Progenitor cell of endocrine pancreas (in vitro differentiated cells): ENCODE measurements around the gene NRXN3. TPM values are rescaled to one million over a fixed set of nuclear protein-coding genes. Genes with fewer than 3 reads are reported as not detected.
"Not testable (repeated sequence)": the region's sequence is repeated elsewhere in the genome, so short reads cannot be mapped to it uniquely, and the experiment has no call there.

Experiments
- DNase-seq: peaks from one replicate; pipeline ENCODE4 v3.0.0; 2021; ENCODE audit warnings: low spot score; ENCODE audit not compliant: unreplicated experiment
- H3K27ac Mint-ChIP-seq: 2 replicates; pipeline ENCODE4 v1.8.0; 2021; ENCODE audit warnings: mild to moderate bottlenecking, moderate library complexity, mixed read lengths
- H3K27me3 Mint-ChIP-seq: 2 replicates; pipeline ENCODE4 v1.8.0; 2021; ENCODE audit warnings: mixed read lengths
- H3K36me3 Mint-ChIP-seq: 2 replicates; pipeline ENCODE4 v1.8.0; 2022; ENCODE audit warnings: mixed read lengths; ENCODE audit not compliant: insufficient read depth
- H3K4me1 Mint-ChIP-seq: 2 replicates; pipeline ENCODE4 v1.8.0; 2021; ENCODE audit warnings: low read depth, mixed read lengths
- H3K4me3 Mint-ChIP-seq: 2 replicates; pipeline ENCODE4 v1.8.0; 2021; ENCODE audit warnings: low read depth, mild to moderate bottlenecking, moderate library complexity, mixed read lengths
- H3K9me3 Mint-ChIP-seq: 2 replicates; pipeline ENCODE4 v1.8.0; 2021; ENCODE audit warnings: low read depth, mixed read lengths
- total RNA-seq: library from RNA; stranded (reverse); gene quantifications from 2 replicates; pipeline ENCODE4 v1.2.1, GENCODE V29; 2021
- TF ChIP-seq, protein P1 (sequence below): fragments of 200-600 bp; sonication (generic); IDR thresholded peaks from one replicate; pipeline ENCODE4 v1.5.0; 2021; ENCODE audit warnings: antibody characterized with exemption, mild to moderate bottlenecking; ENCODE audit not compliant: unreplicated experiment

The NRXN3 gene
- total RNA-seq, 1 donor from 2014 or later: 22.1 TPM

DNA sequence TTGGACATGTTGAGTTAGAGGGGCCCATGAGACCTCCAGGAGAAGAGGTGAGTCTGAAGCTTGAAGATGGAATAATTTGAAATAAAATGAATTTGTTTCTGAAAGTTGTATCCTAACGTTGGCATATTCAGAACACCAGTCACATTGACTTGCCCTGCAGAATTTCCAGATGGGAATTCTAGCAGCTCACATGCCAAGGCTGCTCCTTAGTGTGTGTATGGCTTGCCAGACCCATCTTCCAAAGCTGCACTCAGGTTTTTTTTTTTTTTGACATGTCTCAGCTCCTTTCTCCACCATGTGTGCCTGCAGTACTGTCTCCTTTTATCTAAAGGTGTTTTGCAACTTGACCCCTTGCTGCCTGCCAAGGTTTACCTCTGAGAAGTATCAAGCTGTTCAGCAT lies 261.9 kb downstream of the NRXN3 start:
- Mint-ChIP-seq H3K4me1 (no peaks in the 10 kb centered on the region), H3K4me3 (no peak overlapping the region), H3K9me3 (no peaks in the 10 kb centered on the region), H3K36me3 (no peaks in the 10 kb centered on the region), H3K27ac (no peak overlapping the region), H3K27me3 (no peaks in the 10 kb centered on the region)
- no peak for DNase-seq
- TF ChIP-seq, protein P1, sequence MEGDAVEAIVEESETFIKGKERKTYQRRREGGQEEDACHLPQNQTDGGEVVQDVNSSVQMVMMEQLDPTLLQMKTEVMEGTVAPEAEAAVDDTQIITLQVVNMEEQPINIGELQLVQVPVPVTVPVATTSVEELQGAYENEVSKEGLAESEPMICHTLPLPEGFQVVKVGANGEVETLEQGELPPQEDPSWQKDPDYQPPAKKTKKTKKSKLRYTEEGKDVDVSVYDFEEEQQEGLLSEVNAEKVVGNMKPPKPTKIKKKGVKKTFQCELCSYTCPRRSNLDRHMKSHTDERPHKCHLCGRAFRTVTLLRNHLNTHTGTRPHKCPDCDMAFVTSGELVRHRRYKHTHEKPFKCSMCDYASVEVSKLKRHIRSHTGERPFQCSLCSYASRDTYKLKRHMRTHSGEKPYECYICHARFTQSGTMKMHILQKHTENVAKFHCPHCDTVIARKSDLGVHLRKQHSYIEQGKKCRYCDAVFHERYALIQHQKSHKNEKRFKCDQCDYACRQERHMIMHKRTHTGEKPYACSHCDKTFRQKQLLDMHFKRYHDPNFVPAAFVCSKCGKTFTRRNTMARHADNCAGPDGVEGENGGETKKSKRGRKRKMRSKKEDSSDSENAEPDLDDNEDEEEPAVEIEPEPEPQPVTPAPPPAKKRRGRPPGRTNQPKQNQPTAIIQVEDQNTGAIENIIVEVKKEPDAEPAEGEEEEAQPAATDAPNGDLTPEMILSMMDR: no peak

- H3K27me3 Mint-ChIP-seq: peaks cover 15% of the 10 kb centered on the region
- not testable (repeated sequence) for H3K36me3 Mint-ChIP-seq, H3K9me3 Mint-ChIP-seq, DNase-seq, H3K4me1 Mint-ChIP-seq, H3K4me3 Mint-ChIP-seq, H3K27ac Mint-ChIP-seq
These were observed 267.3 kb downstream of the NRXN3 start for GRCh38 chr14:78437448-78437847.

- DNase-seq: no peak
- H3K4me1 Mint-ChIP-seq: no peaks in the 10 kb centered on the region
- peaks cover 15% of the 10 kb centered on the region for H3K27me3 Mint-ChIP-seq
- no peak overlapping the region for H3K27ac Mint-ChIP-seq
- H3K9me3 Mint-ChIP-seq: no peaks in the 10 kb centered on the region
- H3K4me3 Mint-ChIP-seq: no peak overlapping the region
- H3K36me3 Mint-ChIP-seq: no peaks in the 10 kb centered on the region
- TF ChIP-seq, protein P1: no peak
These were observed 270.3 kb downstream of the NRXN3 start for GRCh38 chr14:78440356-78440894.

DNA sequence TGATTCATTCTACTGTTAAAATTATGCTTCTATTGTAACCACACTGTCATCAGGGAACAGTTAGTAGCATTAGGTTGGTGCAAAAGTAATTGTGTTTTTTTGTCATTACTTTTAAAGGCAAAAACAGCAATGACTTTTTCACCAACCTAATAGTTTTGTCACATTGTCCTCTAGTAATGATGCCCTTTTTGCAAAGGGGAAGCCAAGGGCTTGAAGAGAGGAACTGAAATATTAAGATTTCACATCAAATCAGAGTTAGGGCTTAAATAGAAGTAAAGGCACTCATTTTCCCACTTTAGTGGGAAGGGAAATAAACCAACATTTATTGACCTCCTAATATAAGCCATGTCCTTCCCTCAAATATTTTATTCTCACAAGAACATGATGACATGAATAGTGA lies 273.7 kb downstream of the NRXN3 start:
- H3K4me1 Mint-ChIP-seq: no peaks in the 10 kb centered on the region
- DNase-seq: no peak
- no peaks in the 10 kb centered on the region for H3K9me3 Mint-ChIP-seq
- H3K4me3 Mint-ChIP-seq: no peak overlapping the region
- H3K27me3 Mint-ChIP-seq: peaks cover 5% of the 10 kb centered on the region
- no peak overlapping the region for H3K27ac Mint-ChIP-seq
- TF ChIP-seq, protein P1: no peak
- no peaks in the 10 kb centered on the region for H3K36me3 Mint-ChIP-seq

DNA sequence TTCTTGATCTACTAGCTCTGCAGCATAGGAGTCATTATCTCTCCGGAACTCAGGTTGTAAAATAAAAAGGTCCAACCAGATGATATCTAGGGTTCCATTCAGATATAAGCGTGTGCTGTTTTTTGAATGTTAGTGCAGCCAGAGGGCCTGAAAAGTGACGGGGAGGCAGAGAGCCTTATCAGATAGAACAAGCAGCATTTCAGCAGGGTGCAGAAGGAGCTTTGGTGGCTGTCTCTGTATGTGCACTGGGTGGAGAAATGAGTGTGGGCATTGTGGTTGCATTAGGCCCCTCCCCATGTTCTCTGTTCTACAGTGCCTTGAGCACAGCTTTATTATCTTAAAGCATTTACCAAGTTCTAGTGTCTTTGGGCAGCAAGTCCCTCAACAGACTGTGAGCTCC lies 275.1 kb downstream of the NRXN3 start:
- no peak for DNase-seq
- no peak overlapping the region for H3K27ac Mint-ChIP-seq
- TF ChIP-seq, protein P1: no peak
- H3K9me3 Mint-ChIP-seq: no peaks in the 10 kb centered on the region
- H3K27me3 Mint-ChIP-seq: peaks cover 3% of the 10 kb centered on the region
- H3K4me1 Mint-ChIP-seq: no peaks in the 10 kb centered on the region
- no peak overlapping the region for H3K4me3 Mint-ChIP-seq
- H3K36me3 Mint-ChIP-seq: no peaks in the 10 kb centered on the region

DNA sequence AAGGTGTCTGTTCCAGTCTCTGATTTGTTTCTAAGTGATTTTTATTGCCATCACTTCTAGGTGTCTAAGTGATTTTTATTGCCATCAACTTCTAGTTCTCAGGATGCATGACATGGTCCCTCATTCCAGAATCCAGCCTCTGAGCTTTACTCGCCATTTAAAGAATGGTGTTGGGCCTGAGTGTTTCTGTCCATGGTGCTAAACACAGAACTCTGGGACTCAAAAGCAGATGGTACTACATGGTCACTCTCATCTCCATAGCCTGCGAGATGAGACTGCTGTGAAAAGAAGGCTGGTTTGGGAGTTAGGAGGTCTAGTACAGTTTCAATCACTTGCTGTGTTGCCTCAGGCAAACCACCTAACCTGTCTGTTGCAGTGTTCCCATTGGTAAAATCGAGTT lies 276.6 kb downstream of the NRXN3 start:
- Mint-ChIP-seq H3K27me3 (peaks cover 7% of the 10 kb centered on the region), H3K4me3 (no peak overlapping the region), H3K4me1 (no peaks in the 10 kb centered on the region), H3K27ac (no peak overlapping the region), H3K36me3 (no peaks in the 10 kb centered on the region), H3K9me3 (no peaks in the 10 kb centered on the region)
- TF ChIP-seq, protein P1: no peak
- peak; percentile 12 for DNase-seq
